Superior temporal gyrus (tissue), 1 donor: Measurements from ENCODE around the gene TSSK3.

ENCODE experiments used
- DNase-seq: peaks from one replicate; pipeline ENCODE4 v3.0.0-alpha.2; 2016; ENCODE audit errors: extremely low spot score

Gene TSSK3, protein sequence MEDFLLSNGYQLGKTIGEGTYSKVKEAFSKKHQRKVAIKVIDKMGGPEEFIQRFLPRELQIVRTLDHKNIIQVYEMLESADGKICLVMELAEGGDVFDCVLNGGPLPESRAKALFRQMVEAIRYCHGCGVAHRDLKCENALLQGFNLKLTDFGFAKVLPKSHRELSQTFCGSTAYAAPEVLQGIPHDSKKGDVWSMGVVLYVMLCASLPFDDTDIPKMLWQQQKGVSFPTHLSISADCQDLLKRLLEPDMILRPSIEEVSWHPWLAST

DNA sequence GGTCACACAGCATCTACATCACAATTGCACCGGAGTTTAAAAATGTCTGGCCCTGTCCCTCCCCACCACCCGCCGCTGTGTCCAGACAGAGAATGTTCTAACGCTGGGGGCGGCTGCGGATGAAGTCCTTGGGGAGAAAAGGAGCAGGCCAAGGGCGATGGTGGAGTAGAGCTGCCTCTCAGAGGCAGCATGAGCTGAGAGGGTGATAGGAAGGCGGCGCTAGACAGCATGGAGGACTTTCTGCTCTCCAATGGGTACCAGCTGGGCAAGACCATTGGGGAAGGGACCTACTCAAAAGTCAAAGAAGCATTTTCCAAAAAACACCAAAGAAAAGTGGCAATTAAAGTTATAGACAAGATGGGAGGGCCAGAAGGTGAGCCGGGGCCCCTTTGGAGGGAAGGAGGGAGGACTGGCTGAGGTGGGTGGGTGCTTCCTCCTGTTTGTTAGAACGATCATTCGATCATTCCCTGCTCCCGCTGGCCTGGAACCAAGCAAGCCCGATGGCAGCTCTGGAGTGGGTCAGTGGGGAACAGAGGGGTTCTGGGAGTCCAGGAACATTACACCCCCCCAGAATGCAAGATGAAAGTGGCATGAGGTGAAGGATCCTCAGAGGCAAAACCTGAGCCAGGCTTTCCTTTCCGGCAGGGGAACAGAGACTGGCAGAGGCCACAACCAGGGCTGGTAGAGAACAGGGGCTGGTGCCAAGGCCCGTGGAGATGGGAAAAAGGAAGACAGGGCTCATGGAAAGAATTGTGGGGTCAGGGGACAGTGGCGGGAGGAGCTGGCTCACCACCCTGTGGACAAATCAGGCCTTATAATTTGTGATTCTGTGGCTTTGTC is at the start of gene TSSK3, which contains the start of gene FAM229A:
Gene TSSK3 (plus strand): TSS at position 66 of the 840 bp plus-strand sequence. CDS start 163 bp downstream, at position 229.
Gene FAM229A (minus strand): TSS at position 12 of the 840 bp plus-strand sequence. CDS start 394 bp downstream, outside the sequence.
- no peak for DNase-seq

DNA sequence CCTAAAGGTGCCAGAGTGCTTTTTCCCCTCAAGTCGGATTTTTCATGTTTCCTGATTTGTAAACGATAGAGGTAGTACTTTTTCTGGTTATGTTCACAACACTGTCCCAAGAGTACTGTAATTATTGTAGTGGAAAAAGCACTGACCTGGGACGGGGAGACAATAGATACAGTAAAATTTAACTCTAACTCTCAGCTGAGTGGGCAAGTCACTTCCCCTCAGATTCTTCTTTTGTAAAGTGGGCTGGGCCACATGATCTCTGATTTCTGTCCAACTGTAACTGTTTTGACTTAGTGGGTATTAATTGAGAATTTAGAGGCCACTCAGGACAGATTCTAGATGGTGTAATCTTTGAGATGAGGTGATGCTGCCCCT is 45.4 kb upstream of the TSSK3 start:
- no peak for DNase-seq

GRCh38 chr1:32318127-32318869 is 44.0 kb upstream of the TSSK3 start:
- no peak for DNase-seq

DNA sequence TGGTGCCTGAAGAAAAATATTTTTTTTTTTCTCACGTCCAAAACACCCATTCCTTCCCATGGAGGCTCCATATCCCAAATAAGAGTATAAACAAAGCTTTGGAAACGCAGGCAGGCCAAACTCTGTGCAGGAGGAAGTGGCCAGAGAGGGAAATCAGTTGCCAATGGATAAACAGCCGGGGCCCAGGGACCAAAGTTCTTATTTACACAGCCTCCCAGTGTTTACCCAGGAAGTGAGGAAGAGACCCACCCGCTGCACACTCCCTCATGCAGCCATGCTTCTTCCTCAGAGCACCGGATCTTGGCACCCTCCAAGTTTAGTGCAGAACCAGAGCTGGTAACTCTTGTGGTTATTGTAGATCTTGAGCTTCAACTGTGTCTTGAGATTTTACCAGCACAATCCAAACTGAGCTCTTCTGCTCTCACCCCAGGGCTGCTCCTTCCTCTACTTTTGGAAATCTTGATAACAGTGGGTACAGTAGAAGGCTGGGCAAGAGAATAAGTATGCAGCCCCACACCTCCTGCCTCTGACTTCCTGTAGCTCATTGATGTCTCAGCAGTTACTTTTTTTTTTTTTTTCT is 40.5 kb upstream of the TSSK3 start:
- DNase-seq: no peak

DNA sequence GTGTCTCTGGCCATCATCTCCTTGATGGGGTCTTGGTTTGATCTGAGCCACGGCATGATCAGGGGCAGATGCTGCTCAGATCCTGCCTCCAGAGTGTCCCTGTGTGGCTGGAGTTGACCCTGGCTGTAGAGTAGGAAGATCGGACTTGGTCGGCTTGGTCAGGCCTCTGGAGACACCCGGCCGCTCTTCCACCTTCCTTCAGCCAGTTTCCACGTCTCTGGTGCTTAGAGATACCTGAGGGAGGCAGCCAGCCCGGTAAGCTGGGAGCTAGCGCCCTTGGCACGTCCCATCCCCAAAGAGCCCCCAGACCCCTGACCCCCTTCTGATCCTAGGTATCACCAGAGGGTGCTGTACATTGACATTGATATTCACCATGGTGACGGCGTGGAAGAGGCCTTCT is 35.1 kb upstream of the TSSK3 start:
- DNase-seq: no peak

DNA sequence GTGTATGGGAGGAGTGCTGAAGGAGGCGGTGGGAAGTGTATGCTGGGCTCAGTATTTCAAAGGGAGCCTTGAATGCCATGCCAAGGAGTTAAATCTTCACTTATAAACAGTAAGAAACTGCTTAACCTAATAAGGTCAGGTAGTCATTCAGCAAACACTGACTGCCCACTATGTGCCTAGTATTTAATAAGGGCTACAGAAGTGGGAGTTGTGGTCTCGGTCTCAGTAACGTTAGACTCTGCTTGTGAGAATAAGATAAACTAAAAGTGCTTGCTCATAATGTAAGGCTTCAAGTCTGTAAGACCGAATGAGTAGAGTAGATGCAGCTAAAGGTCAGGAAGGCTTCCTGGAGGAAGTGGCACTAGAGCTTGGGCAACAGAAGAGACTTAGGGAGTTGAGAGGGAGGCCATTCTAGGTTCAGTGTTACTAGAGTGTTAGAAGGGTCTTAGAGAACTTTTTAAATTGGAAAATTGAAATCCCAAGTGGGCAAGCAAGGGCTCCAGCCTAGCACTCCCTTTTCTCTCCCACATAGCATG is 32.3 kb upstream of the TSSK3 start:
- no peak for DNase-seq

- no peak for DNase-seq
These were observed 31.7 kb upstream of the TSSK3 start for GRCh38 chr1:32330558-32331151.

GRCh38 chr1:32331549-32331948 is 30.8 kb upstream of the TSSK3 start:
- no peak for DNase-seq

- peak; percentile 63 for DNase-seq
These were observed 29.9 kb upstream of the TSSK3 start for GRCh38 chr1:32332290-32333079.

DNA sequence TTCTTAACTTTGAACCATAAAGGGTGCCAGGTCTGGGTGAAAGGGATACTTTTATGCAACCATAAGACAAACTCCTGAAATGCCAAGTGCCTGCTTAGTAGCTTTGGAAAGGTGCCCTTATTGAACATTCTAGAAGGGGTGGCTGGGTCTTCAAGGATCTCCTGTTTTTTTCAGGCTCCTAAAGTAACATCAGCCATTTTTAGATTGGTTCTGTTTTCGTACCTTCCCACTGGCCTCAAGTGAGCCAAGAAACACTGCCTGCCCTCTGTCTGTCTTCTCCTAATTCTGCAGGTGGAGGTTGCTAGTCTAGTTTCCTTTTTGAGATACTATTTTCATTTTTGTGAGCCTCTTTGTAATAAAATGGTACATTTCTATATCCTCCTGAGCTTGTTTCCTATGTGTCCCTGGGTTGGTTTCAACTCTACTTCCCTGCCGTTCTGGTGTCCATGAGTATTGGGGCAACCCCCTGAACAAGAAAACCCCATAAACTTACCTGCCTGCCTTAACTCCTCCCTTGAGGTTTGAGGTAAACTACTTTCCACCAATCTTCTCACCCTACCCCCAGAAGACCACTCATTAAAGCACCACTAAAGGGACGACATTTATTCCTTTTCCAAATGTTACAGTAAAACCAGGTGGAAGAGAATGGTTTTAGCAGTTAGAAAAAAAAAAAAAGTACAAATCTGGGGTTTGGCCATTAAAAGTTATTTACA is 28.9 kb upstream of the TSSK3 start:
- DNase-seq: peak; percentile 13

GRCh38 chr1:32334274-32334861 is 28.0 kb upstream of the TSSK3 start:
- DNase-seq: peak; percentile 13

GRCh38 chr1:32334864-32335534 is 27.3 kb upstream of the TSSK3 start:
- peak; percentile 47 for DNase-seq

- DNase-seq: no peak
These were observed 26.9 kb upstream of the TSSK3 start for GRCh38 chr1:32335535-32335789.

DNA sequence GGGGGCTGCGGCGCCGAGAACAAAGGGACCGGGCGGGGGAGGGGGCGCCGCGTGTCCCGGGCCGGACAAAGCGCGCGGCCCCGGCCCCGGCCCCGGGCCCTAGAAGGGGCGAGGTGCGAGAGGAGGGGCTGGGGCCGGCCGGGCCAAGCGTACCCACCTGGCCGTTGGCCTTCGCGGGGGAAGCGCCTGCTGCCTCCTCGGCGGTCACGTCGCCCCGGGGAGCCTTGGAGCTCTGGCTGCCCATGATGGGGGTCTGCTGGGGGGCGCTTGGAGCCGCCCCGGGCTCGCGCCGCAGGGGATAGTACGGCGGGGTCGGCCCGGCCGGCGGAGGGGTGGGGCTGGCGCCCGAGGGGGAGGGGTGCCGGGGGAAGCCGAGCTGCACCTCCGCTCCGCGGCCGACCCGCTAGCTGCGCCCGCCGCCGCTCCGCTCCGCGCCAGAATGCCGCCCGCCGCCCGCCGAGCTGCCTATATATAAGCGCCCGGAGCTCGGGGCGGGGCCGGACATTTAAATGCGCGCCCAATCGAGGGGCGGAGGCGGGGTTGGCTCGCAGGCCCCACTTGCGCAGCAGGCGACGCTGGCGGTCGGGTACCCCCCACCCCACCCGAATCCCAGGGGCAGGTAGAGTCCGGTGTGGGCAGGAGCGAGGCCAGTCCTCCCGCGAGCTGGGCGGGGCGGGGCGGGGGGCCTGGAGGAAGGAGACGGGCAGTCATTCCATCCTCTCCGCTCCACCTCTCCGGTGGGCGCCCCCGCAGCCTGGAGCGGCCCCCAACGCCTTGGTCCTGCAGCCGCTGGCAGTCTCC is 26.3 kb upstream of the TSSK3 start, which contains the start of gene MARCKSL1:
Gene MARCKSL1 (minus strand): TSS at position 444 of the 801 bp plus-strand sequence. CDS start 200 bp downstream, at position 244.
- DNase-seq: peak; percentile 88

GRCh38 chr1:32336591-32336932 is 25.8 kb upstream of the TSSK3 start:
- peak; percentile 32 for DNase-seq

DNA sequence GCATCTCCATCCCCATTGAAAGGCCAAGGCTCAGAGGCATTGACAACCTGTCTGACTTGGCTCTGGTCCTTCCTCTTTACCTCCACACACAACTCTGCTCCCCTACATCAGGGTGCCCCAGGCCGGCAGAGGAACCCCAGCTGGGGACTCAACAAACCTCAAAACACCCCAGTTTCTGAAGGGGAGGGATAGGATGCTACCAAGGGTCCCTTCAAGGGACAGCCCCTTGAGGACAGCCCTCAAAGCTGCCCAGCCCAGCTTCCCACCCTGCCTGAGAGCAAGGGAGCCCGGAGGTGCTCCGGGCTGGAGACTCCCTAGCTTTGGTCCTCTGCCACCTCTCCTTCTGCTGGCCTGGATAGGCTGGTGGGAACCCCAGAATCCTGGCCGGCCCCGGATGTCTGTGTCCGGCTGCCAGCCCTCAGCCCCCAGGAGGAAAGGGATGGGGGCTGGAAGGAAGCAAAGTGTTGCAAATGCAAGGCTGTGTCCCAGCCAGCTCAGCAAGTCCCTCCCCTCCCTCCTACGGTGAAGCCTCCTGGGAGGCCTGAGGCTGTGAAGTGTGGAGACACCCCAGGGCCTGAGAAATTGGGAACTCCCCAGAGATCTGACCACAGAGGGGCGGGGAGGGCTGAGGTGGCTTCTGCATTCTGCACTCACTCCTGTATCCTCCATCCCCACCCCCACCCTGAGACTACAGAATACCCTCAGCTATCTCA is 25.2 kb upstream of the TSSK3 start:
- peak; percentile 32 for DNase-seq

- DNase-seq: peak; percentile 94
These were observed 24.3 kb upstream of the TSSK3 start for GRCh38 chr1:32337855-32338636.
